IPS DF 6.9 (cell line): ENCODE results near the gene SH3BGRL3.

Source experiments
- DNase-seq: peaks from one replicate; pipeline ENCODE4 v3.0.0-alpha.2; 2013; ENCODE audit warnings: low read depth, low spot score
- H3K27ac ChIP-seq: one replicate; pipeline ENCODE4 v1.5.1; 2013; ENCODE audit warnings: low read length, control low read depth
- H3K27me3 ChIP-seq: 2 replicates; pipeline ENCODE4 v1.6.1; 2013; ENCODE audit warnings: mild to moderate bottlenecking, low read length; ENCODE audit not compliant: control insufficient read depth, insufficient read depth
- H3K36me3 ChIP-seq: 2 replicates; pipeline ENCODE4 v1.6.1; 2013; ENCODE audit warnings: low read length; ENCODE audit not compliant: control insufficient read depth, insufficient read depth
- H3K4me1 ChIP-seq: 2 replicates; pipeline ENCODE4 v1.6.1; 2013; ENCODE audit warnings: low read length; ENCODE audit not compliant: control insufficient read depth, insufficient read depth
- H3K4me3 ChIP-seq: 2 replicates; pipeline ENCODE4 v1.5.1; 2013; ENCODE audit warnings: mild to moderate bottlenecking, low read length
- H3K9me3 ChIP-seq: 2 replicates; pipeline ENCODE4 v1.6.1; 2013; ENCODE audit warnings: low read length, inconsistent platforms; ENCODE audit not compliant: control insufficient read depth, insufficient read depth
- WGBS: extraction: QIAGEN DNeasy Blood & Tissue Kit; methylation state at CpG from one replicate; pipeline ENCODE4 v1.1.7; 2013; ENCODE audit warnings: mixed read lengths, missing lambda C conversion rate; ENCODE audit not compliant: insufficient read length, insufficient coverage; 5-methylcytosine and 5-hydroxymethylcytosine counted together

SH3BGRL3 gene

GRCh38 chr1:26277719-26278118 lies 2.2 kb upstream of the SH3BGRL3 start:
- no peak overlapping the region for H3K4me3 ChIP-seq
- H3K27ac ChIP-seq = no peak overlapping the region
- no peak for DNase-seq
- WGBS = no CpG with 5 or more reads among the region's 1 CpG
- H3K36me3 ChIP-seq = peaks cover 16% of the 10 kb centered on the region; the same call in 1 of the 2 replicates
- H3K27me3 ChIP-seq = no peaks in the 10 kb centered on the region
- H3K4me1 ChIP-seq = peaks cover 12% of the 10 kb centered on the region
- H3K9me3 ChIP-seq = no peaks in the 10 kb centered on the region

- Histone ChIP-seq H3K9me3 (no peaks in the 10 kb centered on the region), H3K36me3 (peaks cover 16% of the 10 kb centered on the region; the same call in 1 of the 2 replicates), H3K27ac (no peak overlapping the region), H3K4me1 (peaks cover 13% of the 10 kb centered on the region), H3K27me3 (no peaks in the 10 kb centered on the region), H3K4me3 (no peak overlapping the region)
- no CpG with 5 or more reads among the region's 4 CpGs for WGBS
- no peak for DNase-seq
Observed at GRCh38 chr1:26278303-26278702, 1.6 kb upstream of the SH3BGRL3 start.

GRCh38 chr1:26278724-26279455 lies 996 bp upstream of the SH3BGRL3 start:
- WGBS = no CpG with 5 or more reads among the region's 9 CpGs
- H3K4me1 ChIP-seq = peaks cover 13% of the 10 kb centered on the region
- H3K36me3 ChIP-seq = peaks cover 16% of the 10 kb centered on the region; the same call in 1 of the 2 replicates
- H3K27ac ChIP-seq = no peak overlapping the region
- H3K4me3 ChIP-seq = peak overlapping the region; percentile 73; the same call in 1 of the 2 replicates
- DNase-seq = no peak
- no peaks in the 10 kb centered on the region for H3K27me3 ChIP-seq
- H3K9me3 ChIP-seq = no peaks in the 10 kb centered on the region

- Histone ChIP-seq H3K4me3 (peak overlapping the region; percentile 73; the same call in 1 of the 2 replicates), H3K4me1 (peaks cover 15% of the 10 kb centered on the region), H3K27me3 (no peaks in the 10 kb centered on the region), H3K36me3 (peaks cover 16% of the 10 kb centered on the region; the same call in 1 of the 2 replicates), H3K9me3 (no peaks in the 10 kb centered on the region), H3K27ac (no peak overlapping the region)
- no CpG with 5 or more reads among the region's 20 CpGs for WGBS
- DNase-seq = no peak
Observed at GRCh38 chr1:26280333-26281042, 602 bp downstream of the SH3BGRL3 start.

- Histone ChIP-seq H3K36me3 (peaks cover 13% of the 10 kb centered on the region; the same call in 1 of the 2 replicates), H3K9me3 (no peaks in the 10 kb centered on the region), H3K27ac (no peak overlapping the region), H3K27me3 (no peaks in the 10 kb centered on the region), H3K4me3 (no peak overlapping the region), H3K4me1 (peaks cover 17% of the 10 kb centered on the region)
- no CpG with 5 or more reads among the region's 5 CpGs for WGBS
- no peak for DNase-seq
Observed at GRCh38 chr1:26281091-26281958, 1.4 kb downstream of the SH3BGRL3 start.

- no peak for DNase-seq
- Histone ChIP-seq H3K36me3 (peaks cover 7% of the 10 kb centered on the region; the same call in 1 of the 2 replicates), H3K27me3 (no peaks in the 10 kb centered on the region), H3K4me3 (no peak overlapping the region), H3K4me1 (peaks cover 17% of the 10 kb centered on the region), H3K27ac (no peak overlapping the region), H3K9me3 (no peaks in the 10 kb centered on the region)
- WGBS = no CpG with 5 or more reads among the region's 15 CpGs
Observed at GRCh38 chr1:26281971-26282370, 2.1 kb downstream of the SH3BGRL3 start.

GRCh38 chr1:26282401-26282918 lies 2.6 kb downstream of the SH3BGRL3 start:
- no peak overlapping the region for H3K27ac ChIP-seq

GRCh38 chr1:26283279-26283853 lies 3.5 kb downstream of the SH3BGRL3 start:
- H3K27ac ChIP-seq = no peak overlapping the region
- peaks cover 17% of the 10 kb centered on the region for H3K4me1 ChIP-seq
- no peaks in the 10 kb centered on the region for H3K27me3 ChIP-seq
- no CpG with 5 or more reads among the region's 4 CpGs for WGBS
- DNase-seq = no peak
- H3K9me3 ChIP-seq = no peaks in the 10 kb centered on the region
- no peak overlapping the region for H3K4me3 ChIP-seq
- no peaks in the 10 kb centered on the region for H3K36me3 ChIP-seq

More at GRCh38 chr1:26282401-26282918, 2.6 kb downstream of the SH3BGRL3 start:
- no peaks in the 10 kb centered on the region for H3K9me3 ChIP-seq
- peaks cover 17% of the 10 kb centered on the region for H3K4me1 ChIP-seq
- DNase-seq = no peak
- H3K36me3 ChIP-seq = peaks cover 2% of the 10 kb centered on the region; the same call in 1 of the 2 replicates
- no CpG with 5 or more reads among the region's 22 CpGs for WGBS
- H3K4me3 ChIP-seq = no peak overlapping the region
- H3K27me3 ChIP-seq = no peaks in the 10 kb centered on the region

GRCh38 chr1:26283871-26284596 lies 4.1 kb downstream of the SH3BGRL3 start:
- DNase-seq = no peak
- Histone ChIP-seq H3K27me3 (no peaks in the 10 kb centered on the region), H3K36me3 (no peaks in the 10 kb centered on the region), H3K27ac (no peak overlapping the region), H3K4me3 (no peak overlapping the region), H3K4me1 (peaks cover 17% of the 10 kb centered on the region; the same call in 1 of the 2 replicates), H3K9me3 (no peaks in the 10 kb centered on the region)
- no CpG with 5 or more reads among the region's 12 CpGs for WGBS
